Liver (tissue), 9 donors: Measurements from ENCODE around the gene KCNK10. TPM values are rescaled to one million over a fixed set of nuclear protein-coding genes. Genes with fewer than 3 reads are reported as not detected.

Experiments
- DNase-seq: peaks from one replicate; pipeline ENCODE4 v3.0.0-alpha.2; 2017; ENCODE audit warnings: low spot score
- H3K27ac ChIP-seq, 2 donors: one replicate each; pipeline ENCODE4 v1.7.0; 2013; ENCODE audit warnings: inconsistent platforms in 2 of 2, low read length in 2 of 2, control low read depth in 1 of 2, low read depth in 1 of 2, mild to moderate bottlenecking in 1 of 2
- H3K27me3 ChIP-seq, 4 donors: one replicate each; pipeline versions ENCODE4 v1.6.1 to v1.7.0; 2013; ENCODE audit warnings: low read length in 3 of 4, inconsistent platforms in 1 of 4, mild to moderate bottlenecking in 1 of 4, moderate library complexity in 1 of 4; ENCODE audit not compliant: control insufficient read depth in 4 of 4, insufficient read depth in 4 of 4
- H3K36me3 ChIP-seq, 4 donors: one replicate each; pipeline versions ENCODE4 v1.6.1 to v1.7.0; 2013; ENCODE audit warnings: low read length in 3 of 4, mild to moderate bottlenecking in 3 of 4, low read depth in 1 of 4, moderate library complexity in 1 of 4; ENCODE audit not compliant: control insufficient read depth in 4 of 4, insufficient read depth in 3 of 4
- H3K4me1 ChIP-seq, 4 donors: one replicate each; pipeline versions ENCODE4 v1.6.1 to v1.7.0; 2013; ENCODE audit warnings: low read length in 3 of 4, mild to moderate bottlenecking in 3 of 4, moderate library complexity in 1 of 4; ENCODE audit not compliant: control insufficient read depth in 4 of 4, insufficient read depth in 4 of 4
- H3K4me3 ChIP-seq, 3 donors: one replicate each; pipeline versions ENCODE4 v1.6.1 to v1.7.0; 2013; ENCODE audit warnings: low read length in 3 of 3, control low read depth in 1 of 3, low read depth in 1 of 3, mild to moderate bottlenecking in 1 of 3
- H3K9ac ChIP-seq, 2 donors: one replicate each; pipeline ENCODE4 v1.7.0; 2013; ENCODE audit warnings: low read length in 2 of 2, mild to moderate bottlenecking in 2 of 2, moderate library complexity in 2 of 2, control low read depth in 1 of 2, low read depth in 1 of 2
- H3K9me3 ChIP-seq, 4 donors: one replicate each; pipeline versions ENCODE4 v1.6.1 to v1.7.0; 2013; ENCODE audit warnings: low read length in 3 of 4; ENCODE audit not compliant: control insufficient read depth in 4 of 4
- EGR1 ChIP-seq, 2 donors: IDR thresholded peaks; 2 replicates each; pipeline ENCODE4 v1.6.1; 2016 to 2018; ENCODE audit warnings: antibody characterized with exemption in 2 of 2, low read depth in 2 of 2
- FOXA1 ChIP-seq: IDR thresholded peaks from 2 replicates; pipeline ENCODE4 v1.6.1; 2016; ENCODE audit warnings: antibody characterized with exemption
- FOXA2 ChIP-seq: IDR thresholded peaks from 2 replicates; pipeline ENCODE4 v1.6.1; 2016; ENCODE audit warnings: antibody characterized with exemption
- GABPA ChIP-seq, 2 donors: IDR thresholded peaks in 1 of 2; conservative IDR thresholded peaks in 1 of 2; 2 replicates each; pipeline ENCODE4 v1.6.1; 2016; ENCODE audit warnings: antibody characterized with exemption in 2 of 2, mild to moderate bottlenecking in 1 of 2, moderate library complexity in 1 of 2
- HNF4A ChIP-seq, 2 donors: conservative IDR thresholded peaks; 2 replicates each; pipeline ENCODE4 v1.6.1; 2016; ENCODE audit warnings: antibody characterized with exemption in 2 of 2, mild to moderate bottlenecking in 2 of 2
- HNF4G ChIP-seq: IDR thresholded peaks from 2 replicates; pipeline ENCODE4 v1.6.1; 2016; ENCODE audit warnings: antibody characterized with exemption
- JUND ChIP-seq, 2 donors: IDR thresholded peaks; 2 replicates each; pipeline ENCODE4 v1.6.1; 2016; ENCODE audit warnings: antibody characterized with exemption in 2 of 2
- MAX ChIP-seq: IDR thresholded peaks from 2 replicates; pipeline ENCODE4 v1.6.1; 2016; ENCODE audit warnings: antibody characterized with exemption
- NR2F2 ChIP-seq: IDR thresholded peaks from 2 replicates; pipeline ENCODE4 v1.6.1; 2016; ENCODE audit warnings: antibody characterized with exemption
- RAD21 ChIP-seq, 2 donors: IDR thresholded peaks; 2 replicates each; pipeline ENCODE4 v1.6.1; 2016; ENCODE audit warnings: antibody characterized with exemption in 2 of 2, mild to moderate bottlenecking in 2 of 2
- RXRA ChIP-seq, 2 donors: IDR thresholded peaks; 2 replicates each; pipeline ENCODE4 v1.6.1; 2017 to 2018; ENCODE audit warnings: antibody characterized with exemption in 2 of 2, mild to moderate bottlenecking in 1 of 2
- SP1 ChIP-seq: IDR thresholded peaks from 2 replicates; pipeline ENCODE4 v1.6.1; 2018; ENCODE audit warnings: antibody characterized with exemption, mild to moderate bottlenecking
- TAF1 ChIP-seq: conservative IDR thresholded peaks from 2 replicates; pipeline ENCODE4 v1.6.1; 2016; ENCODE audit warnings: antibody characterized with exemption, mild to moderate bottlenecking
- YY1 ChIP-seq: IDR thresholded peaks from 2 replicates; pipeline ENCODE4 v1.6.1; 2016; ENCODE audit warnings: antibody characterized with exemption, mild to moderate bottlenecking
- WGBS: extraction: QIAGEN DNeasy Blood & Tissue Kit; methylation state at CpG from one replicate; pipeline ENCODE4 v1.1.7; 2013; 5-methylcytosine and 5-hydroxymethylcytosine counted together
- polyA plus RNA-seq, 2 donors: library from polyadenylated mRNA; stranded (reverse) in 1 of 2; unstranded in 1 of 2; fragments of 200-250 nt in 1 of 2; fragments of >200 nt in 1 of 2; fragmentation: Nextera tagmentation in 1 of 2; extraction: Ambion mirVana in 1 of 2; gene quantifications; one replicate each; pipeline versions ENCODE4 v1.2.1 to v1.2.3, GENCODE V29; 2013 to 2015
- total RNA-seq, 2 donors: library from RNA; depleted of rRNA; stranded (reverse); fragments of >200 nt; gene quantifications; one replicate each; pipeline ENCODE4 v1.2.3, GENCODE V29; 2014
- TF ChIP-seq, protein P1 (sequence below): IDR thresholded peaks from 2 replicates; pipeline ENCODE4 v1.6.1; 2016; ENCODE audit warnings: antibody characterized with exemption
- TF ChIP-seq, protein P2 (sequence below): IDR thresholded peaks from 2 replicates; pipeline ENCODE4 v1.6.1; 2016; ENCODE audit warnings: antibody characterized with exemption
- TF ChIP-seq, protein P3 (sequence below): IDR thresholded peaks from 2 replicates; pipeline ENCODE4 v1.6.1; 2016; ENCODE audit warnings: antibody characterized with exemption, mild to moderate bottlenecking
- TF ChIP-seq, protein P4 (sequence below): fragments of 150-350 bp; IDR thresholded peaks from 2 replicates; pipeline ENCODE4 v1.5.1; 2017; ENCODE audit warnings: improper control_type of control experiment, low read depth, low read length; ENCODE audit not compliant: missing input control
- donor health status: healthy.
- donor health status: healthy.
- donor health status: healthy.
- donor health status: healthy.
- donor health status: healthy.

The KCNK10 gene
- total and polyA plus RNA-seq, 4 donors = 0.05 TPM; not detected in 3

GRCh38 chr14:88270776-88271175 is 52.3 kb downstream of the KCNK10 start (continued):
- TF ChIP-seq MAX (no peak), HNF4A (conservative IDR thresholded peaks at IDR 0.05) (peak; percentile 58 to 66), JUND (IDR thresholded peaks at IDR 0.05) (no peak), YY1 (no peak), SP1 (peak; percentile 19), GABPA (IDR thresholded peaks at IDR 0.05 in 1 of 2, conservative IDR thresholded peaks at IDR 0.05 in 1 of 2) (no peak), EGR1 (IDR thresholded peaks at IDR 0.05; ENCODE audit: low read depth in 2 of 2) (no peak), HNF4G (peak; percentile 38), RAD21 (IDR thresholded peaks at IDR 0.05) (peak in 1 of 2 donors; percentile 17)
- TF ChIP-seq, protein P1, sequence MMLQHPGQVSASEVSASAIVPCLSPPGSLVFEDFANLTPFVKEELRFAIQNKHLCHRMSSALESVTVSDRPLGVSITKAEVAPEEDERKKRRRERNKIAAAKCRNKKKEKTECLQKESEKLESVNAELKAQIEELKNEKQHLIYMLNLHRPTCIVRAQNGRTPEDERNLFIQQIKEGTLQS = no peak

DNA sequence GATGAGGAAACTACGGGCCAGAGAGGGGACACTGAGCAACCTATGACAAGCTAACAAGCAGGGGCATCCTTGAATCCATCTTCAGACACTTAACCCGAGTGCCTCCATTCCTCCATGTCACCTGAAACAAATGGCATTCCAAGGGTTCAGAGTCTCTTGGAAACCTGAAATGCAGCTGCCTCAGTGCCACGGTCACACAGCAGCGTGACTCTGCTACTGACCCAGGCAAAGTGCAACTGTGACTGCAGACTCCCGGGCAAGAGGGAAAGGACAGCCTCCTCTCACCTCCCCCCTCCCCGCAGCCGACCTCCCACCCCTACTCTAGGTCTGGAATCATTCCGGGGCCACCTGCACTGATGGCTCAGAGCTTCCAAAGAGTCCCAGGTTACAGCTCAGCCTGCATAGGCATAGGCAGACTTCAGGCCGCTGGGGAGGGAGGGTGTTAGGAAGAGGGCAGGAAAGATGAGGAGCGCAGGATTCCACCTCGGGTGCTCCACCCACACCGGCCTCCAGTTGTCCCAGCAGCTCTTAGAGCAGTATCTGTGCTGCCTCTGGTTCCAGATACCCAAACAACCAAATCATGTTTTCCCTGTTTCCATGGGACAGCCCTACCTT is 53.2 kb downstream of the KCNK10 start:
- Histone ChIP-seq H3K27ac (no peak overlapping the region), H3K4me1 (peaks cover 0 to 2% (median 0%) of the 10 kb centered on the region in 4 donors), H3K9ac (no peak overlapping the region), H3K4me3 (no peak overlapping the region), H3K9me3 (no peaks in the 10 kb centered on the region), H3K36me3 (no peaks in the 10 kb centered on the region), H3K27me3 (no peaks in the 10 kb centered on the region)
- no peak for DNase-seq
- no peak for TF ChIP-seq FOXA2
- TF ChIP-seq, protein P2, sequence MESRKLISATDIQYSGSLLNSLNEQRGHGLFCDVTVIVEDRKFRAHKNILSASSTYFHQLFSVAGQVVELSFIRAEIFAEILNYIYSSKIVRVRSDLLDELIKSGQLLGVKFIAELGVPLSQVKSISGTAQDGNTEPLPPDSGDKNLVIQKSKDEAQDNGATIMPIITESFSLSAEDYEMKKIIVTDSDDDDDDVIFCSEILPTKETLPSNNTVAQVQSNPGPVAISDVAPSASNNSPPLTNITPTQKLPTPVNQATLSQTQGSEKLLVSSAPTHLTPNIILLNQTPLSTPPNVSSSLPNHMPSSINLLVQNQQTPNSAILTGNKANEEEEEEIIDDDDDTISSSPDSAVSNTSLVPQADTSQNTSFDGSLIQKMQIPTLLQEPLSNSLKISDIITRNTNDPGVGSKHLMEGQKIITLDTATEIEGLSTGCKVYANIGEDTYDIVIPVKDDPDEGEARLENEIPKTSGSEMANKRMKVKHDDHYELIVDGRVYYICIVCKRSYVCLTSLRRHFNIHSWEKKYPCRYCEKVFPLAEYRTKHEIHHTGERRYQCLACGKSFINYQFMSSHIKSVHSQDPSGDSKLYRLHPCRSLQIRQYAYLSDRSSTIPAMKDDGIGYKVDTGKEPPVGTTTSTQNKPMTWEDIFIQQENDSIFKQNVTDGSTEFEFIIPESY = no peak
- no peak for TF ChIP-seq RXRA (IDR thresholded peaks at IDR 0.05)
- TF ChIP-seq SP1 = no peak
- TF ChIP-seq EGR1 (IDR thresholded peaks at IDR 0.05; ENCODE audit: low read depth in 2 of 2) = no peak
- TF ChIP-seq, protein P3, sequence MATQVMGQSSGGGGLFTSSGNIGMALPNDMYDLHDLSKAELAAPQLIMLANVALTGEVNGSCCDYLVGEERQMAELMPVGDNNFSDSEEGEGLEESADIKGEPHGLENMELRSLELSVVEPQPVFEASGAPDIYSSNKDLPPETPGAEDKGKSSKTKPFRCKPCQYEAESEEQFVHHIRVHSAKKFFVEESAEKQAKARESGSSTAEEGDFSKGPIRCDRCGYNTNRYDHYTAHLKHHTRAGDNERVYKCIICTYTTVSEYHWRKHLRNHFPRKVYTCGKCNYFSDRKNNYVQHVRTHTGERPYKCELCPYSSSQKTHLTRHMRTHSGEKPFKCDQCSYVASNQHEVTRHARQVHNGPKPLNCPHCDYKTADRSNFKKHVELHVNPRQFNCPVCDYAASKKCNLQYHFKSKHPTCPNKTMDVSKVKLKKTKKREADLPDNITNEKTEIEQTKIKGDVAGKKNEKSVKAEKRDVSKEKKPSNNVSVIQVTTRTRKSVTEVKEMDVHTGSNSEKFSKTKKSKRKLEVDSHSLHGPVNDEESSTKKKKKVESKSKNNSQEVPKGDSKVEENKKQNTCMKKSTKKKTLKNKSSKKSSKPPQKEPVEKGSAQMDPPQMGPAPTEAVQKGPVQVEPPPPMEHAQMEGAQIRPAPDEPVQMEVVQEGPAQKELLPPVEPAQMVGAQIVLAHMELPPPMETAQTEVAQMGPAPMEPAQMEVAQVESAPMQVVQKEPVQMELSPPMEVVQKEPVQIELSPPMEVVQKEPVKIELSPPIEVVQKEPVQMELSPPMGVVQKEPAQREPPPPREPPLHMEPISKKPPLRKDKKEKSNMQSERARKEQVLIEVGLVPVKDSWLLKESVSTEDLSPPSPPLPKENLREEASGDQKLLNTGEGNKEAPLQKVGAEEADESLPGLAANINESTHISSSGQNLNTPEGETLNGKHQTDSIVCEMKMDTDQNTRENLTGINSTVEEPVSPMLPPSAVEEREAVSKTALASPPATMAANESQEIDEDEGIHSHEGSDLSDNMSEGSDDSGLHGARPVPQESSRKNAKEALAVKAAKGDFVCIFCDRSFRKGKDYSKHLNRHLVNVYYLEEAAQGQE = no peak
- no peak for TF ChIP-seq YY1
- TF ChIP-seq TAF1 = no peak
- TF ChIP-seq NR2F2 = no peak
- WGBS = 49% methylated on average over 12 of the region's 12 CpGs

DNA sequence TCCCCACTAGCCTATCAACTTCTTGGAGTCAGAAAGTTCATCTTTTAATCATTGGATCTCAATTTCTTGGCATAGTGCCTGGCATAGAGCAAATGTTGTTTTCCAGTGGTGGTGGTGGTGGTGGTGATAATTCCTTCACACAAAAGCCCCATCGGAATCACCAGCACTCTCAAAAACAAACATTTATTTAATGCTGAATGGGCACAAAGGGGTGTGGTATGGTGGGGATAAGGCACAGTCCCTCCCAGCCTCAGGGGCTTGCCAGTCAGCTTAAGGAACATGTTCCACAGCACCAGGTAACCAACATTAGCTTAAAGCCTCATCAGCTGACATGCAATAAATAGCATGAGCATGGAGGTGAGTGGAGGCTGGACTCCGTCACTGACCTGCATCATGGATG is 56.6 kb downstream of the KCNK10 start:
- Histone ChIP-seq H3K36me3 (no peaks in the 10 kb centered on the region), H3K4me3 (no peak overlapping the region), H3K27ac (no peak overlapping the region), H3K9me3 (no peaks in the 10 kb centered on the region), H3K9ac (no peak overlapping the region), H3K27me3 (no peaks in the 10 kb centered on the region), H3K4me1 (peaks cover 0 to 2% (median 0%) of the 10 kb centered on the region in 4 donors)
- no peak for DNase-seq
- WGBS = 86% methylated on average over 2 of the region's 2 CpGs
- TF ChIP-seq, protein P3 = no peak
- TF ChIP-seq EGR1 (IDR thresholded peaks at IDR 0.05; ENCODE audit: low read depth in 2 of 2) = no peak
- TF ChIP-seq, protein P4, sequence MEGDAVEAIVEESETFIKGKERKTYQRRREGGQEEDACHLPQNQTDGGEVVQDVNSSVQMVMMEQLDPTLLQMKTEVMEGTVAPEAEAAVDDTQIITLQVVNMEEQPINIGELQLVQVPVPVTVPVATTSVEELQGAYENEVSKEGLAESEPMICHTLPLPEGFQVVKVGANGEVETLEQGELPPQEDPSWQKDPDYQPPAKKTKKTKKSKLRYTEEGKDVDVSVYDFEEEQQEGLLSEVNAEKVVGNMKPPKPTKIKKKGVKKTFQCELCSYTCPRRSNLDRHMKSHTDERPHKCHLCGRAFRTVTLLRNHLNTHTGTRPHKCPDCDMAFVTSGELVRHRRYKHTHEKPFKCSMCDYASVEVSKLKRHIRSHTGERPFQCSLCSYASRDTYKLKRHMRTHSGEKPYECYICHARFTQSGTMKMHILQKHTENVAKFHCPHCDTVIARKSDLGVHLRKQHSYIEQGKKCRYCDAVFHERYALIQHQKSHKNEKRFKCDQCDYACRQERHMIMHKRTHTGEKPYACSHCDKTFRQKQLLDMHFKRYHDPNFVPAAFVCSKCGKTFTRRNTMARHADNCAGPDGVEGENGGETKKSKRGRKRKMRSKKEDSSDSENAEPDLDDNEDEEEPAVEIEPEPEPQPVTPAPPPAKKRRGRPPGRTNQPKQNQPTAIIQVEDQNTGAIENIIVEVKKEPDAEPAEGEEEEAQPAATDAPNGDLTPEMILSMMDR = no peak
- TF ChIP-seq FOXA1 = no peak
- no peak for TF ChIP-seq NR2F2
- TF ChIP-seq SP1 = no peak
- no peak for TF ChIP-seq RAD21 (IDR thresholded peaks at IDR 0.05)
